Measurements from ENCODE around the gene ADAMTS9.

ADAMTS9 gene

DNA sequence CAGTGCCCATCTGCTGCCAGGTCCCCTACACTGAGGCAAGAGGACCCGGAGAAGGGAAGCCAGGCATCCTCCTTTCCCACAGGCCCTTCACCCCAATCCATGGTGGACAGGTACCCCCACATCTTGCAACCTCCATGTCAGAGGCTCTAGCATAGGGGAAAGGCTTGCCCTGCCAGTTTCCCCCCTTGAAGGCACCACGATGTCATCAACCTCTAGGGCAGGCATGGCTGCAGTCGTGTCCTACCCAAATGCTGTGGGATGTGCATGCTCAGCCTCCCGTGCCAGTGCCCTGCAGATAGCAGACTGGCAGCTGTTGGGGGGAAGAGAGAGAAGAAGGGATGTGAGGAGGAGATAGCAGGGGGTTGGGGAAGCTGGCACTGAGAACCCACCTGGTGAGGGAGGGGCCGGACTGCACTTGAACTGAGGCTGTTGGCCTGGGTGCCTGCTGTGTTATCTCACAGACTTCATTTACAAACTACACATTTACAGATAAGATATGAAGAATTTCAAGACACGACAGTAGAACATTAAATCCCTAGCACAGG, 197.5 kb downstream of the ADAMTS9 start:
- Histone ChIP-seq H3K4me3 (ENCODE audit: low read depth, low read length) (no peak overlapping the region), H3K9me3 (ENCODE audit: severe bottlenecking) (no peaks in the 10 kb centered on the region), H3K27ac (no peak overlapping the region), H3K27me3 (ENCODE audit: insufficient read depth, low read depth, severe bottlenecking) (no peaks in the 10 kb centered on the region), H3K36me3 (no peaks in the 10 kb centered on the region)
- TF ChIP-seq, protein P1, sequence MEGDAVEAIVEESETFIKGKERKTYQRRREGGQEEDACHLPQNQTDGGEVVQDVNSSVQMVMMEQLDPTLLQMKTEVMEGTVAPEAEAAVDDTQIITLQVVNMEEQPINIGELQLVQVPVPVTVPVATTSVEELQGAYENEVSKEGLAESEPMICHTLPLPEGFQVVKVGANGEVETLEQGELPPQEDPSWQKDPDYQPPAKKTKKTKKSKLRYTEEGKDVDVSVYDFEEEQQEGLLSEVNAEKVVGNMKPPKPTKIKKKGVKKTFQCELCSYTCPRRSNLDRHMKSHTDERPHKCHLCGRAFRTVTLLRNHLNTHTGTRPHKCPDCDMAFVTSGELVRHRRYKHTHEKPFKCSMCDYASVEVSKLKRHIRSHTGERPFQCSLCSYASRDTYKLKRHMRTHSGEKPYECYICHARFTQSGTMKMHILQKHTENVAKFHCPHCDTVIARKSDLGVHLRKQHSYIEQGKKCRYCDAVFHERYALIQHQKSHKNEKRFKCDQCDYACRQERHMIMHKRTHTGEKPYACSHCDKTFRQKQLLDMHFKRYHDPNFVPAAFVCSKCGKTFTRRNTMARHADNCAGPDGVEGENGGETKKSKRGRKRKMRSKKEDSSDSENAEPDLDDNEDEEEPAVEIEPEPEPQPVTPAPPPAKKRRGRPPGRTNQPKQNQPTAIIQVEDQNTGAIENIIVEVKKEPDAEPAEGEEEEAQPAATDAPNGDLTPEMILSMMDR (IDR thresholded peaks at IDR 0.05; ENCODE audit: low read depth, low read length): no peak
- no peak for DNase-seq

DNA sequence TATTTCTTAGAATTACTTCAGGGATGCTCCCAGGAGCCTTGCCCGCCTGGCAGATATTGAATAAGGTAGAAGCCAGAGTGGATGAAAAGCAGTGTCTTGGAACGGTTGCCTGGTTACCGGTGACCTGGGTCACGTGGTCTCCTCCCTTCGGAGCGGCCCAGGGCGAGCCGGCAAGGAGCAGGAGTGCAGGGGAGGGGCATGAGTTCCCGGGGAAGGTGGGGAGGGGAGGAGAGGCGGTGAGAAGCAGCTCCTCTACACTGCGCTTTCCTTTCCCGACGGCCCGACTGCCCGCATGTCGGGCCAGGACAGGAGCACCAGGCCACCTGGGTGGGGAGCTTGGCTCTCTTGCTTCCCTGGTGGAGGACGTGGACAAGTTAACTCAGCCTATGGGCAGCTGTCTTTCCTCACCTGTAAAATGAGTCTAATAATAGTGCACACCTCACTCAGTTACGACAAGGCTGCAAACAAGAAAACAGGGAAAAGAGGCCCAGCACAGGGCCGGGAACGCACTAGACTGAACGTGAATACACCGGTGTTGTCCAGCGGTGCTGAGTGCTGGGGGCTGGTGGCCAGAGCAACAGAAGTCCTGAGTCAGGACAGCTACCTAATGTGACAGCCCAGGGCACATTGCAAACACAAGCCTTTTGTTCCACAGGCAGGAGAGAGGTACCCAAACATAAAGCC, 198.3 kb downstream of the ADAMTS9 start:
- Histone ChIP-seq H3K36me3 (no peaks in the 10 kb centered on the region), H3K27me3 (ENCODE audit: insufficient read depth, low read depth, severe bottlenecking) (no peaks in the 10 kb centered on the region), H3K27ac (peak overlapping the region; percentile 52; the same call in 1 of the 2 replicates), H3K9me3 (ENCODE audit: severe bottlenecking) (no peaks in the 10 kb centered on the region), H3K4me3 (ENCODE audit: low read depth, low read length) (peak overlapping the region; percentile 33)
- TF ChIP-seq, protein P1 (IDR thresholded peaks at IDR 0.05; ENCODE audit: low read depth, low read length): no peak
- DNase-seq: peak; percentile 93

DNA sequence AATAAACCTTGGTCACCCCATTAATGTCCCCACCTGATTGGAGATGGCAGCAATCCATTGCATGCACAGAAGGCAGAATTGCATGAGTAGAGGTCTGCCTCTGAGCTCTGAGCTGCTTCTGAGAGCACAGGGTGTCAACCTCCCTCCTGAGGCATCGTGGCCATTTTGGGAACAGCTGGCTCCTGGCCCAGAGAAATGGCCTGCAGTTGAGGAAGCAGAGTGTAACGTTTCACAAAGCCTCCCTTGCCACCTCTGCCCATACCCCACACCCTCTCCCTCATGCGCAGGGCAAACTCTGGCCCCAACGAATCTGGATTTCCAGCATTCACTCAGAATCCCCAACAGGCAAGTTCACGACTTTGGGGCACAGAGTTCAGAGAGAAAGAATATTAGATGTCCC, 198.9 kb downstream of the ADAMTS9 start:
- peak overlapping the region; percentile 33; the same call in 1 of the 2 replicates for H3K4me3 ChIP-seq (ENCODE audit: low read depth, low read length)
- H3K27ac ChIP-seq: 0 out of 2 replicates have a peak overlapping the region, but pooled peaks have one; percentile 9
- no peak for DNase-seq

DNA sequence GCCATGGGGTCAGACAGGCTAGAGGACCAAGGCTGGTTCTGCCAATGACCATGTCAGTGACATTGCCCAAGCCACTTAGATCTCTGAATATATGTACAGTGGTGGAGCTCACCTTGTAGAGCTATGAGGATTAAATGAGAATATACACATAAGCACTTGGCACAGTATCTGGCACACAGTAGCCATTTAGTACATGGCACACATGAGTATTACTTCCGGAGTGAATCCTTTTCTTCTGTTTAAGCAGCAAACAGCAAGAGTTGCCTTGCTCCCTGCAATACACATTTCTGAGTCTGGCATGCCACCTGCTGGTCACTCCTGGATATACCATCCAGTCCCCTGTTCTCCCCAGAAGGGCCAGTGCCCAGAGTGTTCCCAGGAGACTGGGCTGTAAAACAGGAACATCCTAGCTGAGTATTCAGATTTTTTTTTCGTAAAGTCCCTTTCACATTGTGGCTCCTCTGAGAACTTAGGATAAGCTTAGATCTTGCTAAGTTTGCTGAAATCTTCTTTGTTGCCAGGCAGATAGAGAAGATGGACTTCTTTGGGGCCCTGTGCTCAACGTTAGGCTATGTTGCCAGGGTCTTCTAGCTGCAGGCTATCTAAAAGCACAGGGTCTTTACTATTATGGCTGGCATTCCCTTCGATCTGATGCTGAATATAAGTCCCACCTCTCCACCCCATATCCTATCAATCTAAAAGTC, 203.4 kb downstream of the ADAMTS9 start:
- Histone ChIP-seq H3K9me3 (ENCODE audit: severe bottlenecking) (no peaks in the 10 kb centered on the region), H3K36me3 (no peaks in the 10 kb centered on the region), H3K27me3 (ENCODE audit: insufficient read depth, low read depth, severe bottlenecking) (no peaks in the 10 kb centered on the region), H3K4me3 (ENCODE audit: low read depth, low read length) (no peak overlapping the region), H3K27ac (peak overlapping the region; percentile 14; the same call in 1 of the 2 replicates)
- TF ChIP-seq, protein P1 (IDR thresholded peaks at IDR 0.05; ENCODE audit: low read depth, low read length): peak; percentile 85
- peak; percentile 88 for DNase-seq

More for the DNA sequence above, 198.9 kb downstream of the ADAMTS9 start:
- TF ChIP-seq, protein P1 (IDR thresholded peaks at IDR 0.05; ENCODE audit: low read depth, low read length): no peak
- no peaks in the 10 kb centered on the region for H3K9me3 ChIP-seq (ENCODE audit: severe bottlenecking)
- H3K27me3 ChIP-seq (ENCODE audit: insufficient read depth, low read depth, severe bottlenecking): no peaks in the 10 kb centered on the region
- H3K36me3 ChIP-seq: no peaks in the 10 kb centered on the region

DNA sequence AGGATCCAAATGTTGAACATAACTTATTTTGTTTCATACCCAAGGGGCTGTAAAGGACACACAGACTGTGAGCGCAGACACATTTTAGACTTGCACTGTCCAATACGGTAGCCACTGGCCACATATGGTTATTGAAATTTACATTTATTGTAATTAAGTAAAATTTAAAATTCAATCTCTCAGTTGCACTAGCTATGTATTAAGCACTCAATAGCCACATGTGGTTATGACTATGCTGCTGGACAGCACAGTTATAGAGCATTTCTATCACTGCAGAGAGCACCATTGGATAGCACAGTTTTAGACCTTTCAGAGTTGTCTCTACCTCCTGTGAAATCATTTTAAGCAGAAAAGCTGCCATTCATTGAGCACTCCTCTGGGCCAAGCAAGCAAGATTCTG, 204.3 kb downstream of the ADAMTS9 start:
- no peak overlapping the region for H3K27ac ChIP-seq

More for the DNA sequence above, 204.3 kb downstream of the ADAMTS9 start:
- no peaks in the 10 kb centered on the region for H3K36me3 ChIP-seq
- H3K4me3 ChIP-seq (ENCODE audit: low read depth, low read length): no peak overlapping the region
- TF ChIP-seq, protein P1 (IDR thresholded peaks at IDR 0.05; ENCODE audit: low read depth, low read length): no peak
- DNase-seq: no peak
- H3K27me3 ChIP-seq (ENCODE audit: insufficient read depth, low read depth, severe bottlenecking): no peaks in the 10 kb centered on the region
- H3K9me3 ChIP-seq (ENCODE audit: severe bottlenecking): no peaks in the 10 kb centered on the region
